ENCODE data around the gene GHDC.

DNA sequence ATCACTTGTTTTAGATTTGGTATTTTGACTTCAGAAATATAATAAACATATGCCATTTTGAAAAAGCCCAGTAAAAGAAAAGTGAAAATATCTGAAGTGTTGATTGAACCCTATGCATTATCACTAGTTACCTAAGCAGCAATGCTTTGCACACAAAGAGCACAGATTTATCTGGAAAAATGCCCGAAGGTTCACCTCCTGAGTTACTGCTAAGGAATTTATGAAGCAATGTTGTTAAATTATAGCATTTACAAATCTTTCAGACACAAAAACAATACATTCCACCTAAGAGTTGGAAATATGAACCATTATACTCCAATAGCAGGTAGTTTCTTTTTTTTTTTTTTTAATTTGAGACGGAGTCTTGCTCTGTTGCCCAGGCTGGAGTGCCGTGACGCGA lies 38.9 kb upstream of the GHDC start:
- TF ChIP-seq, protein P1, sequence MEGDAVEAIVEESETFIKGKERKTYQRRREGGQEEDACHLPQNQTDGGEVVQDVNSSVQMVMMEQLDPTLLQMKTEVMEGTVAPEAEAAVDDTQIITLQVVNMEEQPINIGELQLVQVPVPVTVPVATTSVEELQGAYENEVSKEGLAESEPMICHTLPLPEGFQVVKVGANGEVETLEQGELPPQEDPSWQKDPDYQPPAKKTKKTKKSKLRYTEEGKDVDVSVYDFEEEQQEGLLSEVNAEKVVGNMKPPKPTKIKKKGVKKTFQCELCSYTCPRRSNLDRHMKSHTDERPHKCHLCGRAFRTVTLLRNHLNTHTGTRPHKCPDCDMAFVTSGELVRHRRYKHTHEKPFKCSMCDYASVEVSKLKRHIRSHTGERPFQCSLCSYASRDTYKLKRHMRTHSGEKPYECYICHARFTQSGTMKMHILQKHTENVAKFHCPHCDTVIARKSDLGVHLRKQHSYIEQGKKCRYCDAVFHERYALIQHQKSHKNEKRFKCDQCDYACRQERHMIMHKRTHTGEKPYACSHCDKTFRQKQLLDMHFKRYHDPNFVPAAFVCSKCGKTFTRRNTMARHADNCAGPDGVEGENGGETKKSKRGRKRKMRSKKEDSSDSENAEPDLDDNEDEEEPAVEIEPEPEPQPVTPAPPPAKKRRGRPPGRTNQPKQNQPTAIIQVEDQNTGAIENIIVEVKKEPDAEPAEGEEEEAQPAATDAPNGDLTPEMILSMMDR (CRISPR knock-in tag; IDR thresholded peaks at IDR 0.05): no peak
- TF ChIP-seq ZBTB40 (IDR thresholded peaks at IDR 0.05) (no peak), ZBTB40 (CRISPR knock-in tag; IDR thresholded peaks at IDR 0.05) (no peak), POLR2A (IDR thresholded peaks at IDR 0.05; ENCODE audit: insufficient read depth in 1 of 2, low read depth in 2 of 2, low read length in 2 of 2) (no peak), RAD21 (CRISPR knock-in tag; IDR thresholded peaks at IDR 0.05) (no peak), FOXM1 (CRISPR knock-in tag; IDR thresholded peaks at IDR 0.05) (no peak), ATF4 (CRISPR knock-in tag; IDR thresholded peaks at IDR 0.05) (no peak), GATAD2A (CRISPR knock-in tag; IDR thresholded peaks at IDR 0.05) (no peak), RCOR2 (CRISPR knock-in tag; IDR thresholded peaks at IDR 0.05) (no peak), ZKSCAN8 (CRISPR knock-in tag; IDR thresholded peaks at IDR 0.05; ENCODE audit: borderline replicate concordance) (no peak), MAFK (conservative IDR thresholded peaks at IDR 0.05 in 1 of 2, IDR thresholded peaks at IDR 0.05 in 1 of 2; ENCODE audit: low read length in 2 of 2) (no peak), TIGD3 (CRISPR knock-in tag; IDR thresholded peaks at IDR 0.05; ENCODE audit: borderline replicate concordance) (no peak)
- TF ChIP-seq, protein P2, sequence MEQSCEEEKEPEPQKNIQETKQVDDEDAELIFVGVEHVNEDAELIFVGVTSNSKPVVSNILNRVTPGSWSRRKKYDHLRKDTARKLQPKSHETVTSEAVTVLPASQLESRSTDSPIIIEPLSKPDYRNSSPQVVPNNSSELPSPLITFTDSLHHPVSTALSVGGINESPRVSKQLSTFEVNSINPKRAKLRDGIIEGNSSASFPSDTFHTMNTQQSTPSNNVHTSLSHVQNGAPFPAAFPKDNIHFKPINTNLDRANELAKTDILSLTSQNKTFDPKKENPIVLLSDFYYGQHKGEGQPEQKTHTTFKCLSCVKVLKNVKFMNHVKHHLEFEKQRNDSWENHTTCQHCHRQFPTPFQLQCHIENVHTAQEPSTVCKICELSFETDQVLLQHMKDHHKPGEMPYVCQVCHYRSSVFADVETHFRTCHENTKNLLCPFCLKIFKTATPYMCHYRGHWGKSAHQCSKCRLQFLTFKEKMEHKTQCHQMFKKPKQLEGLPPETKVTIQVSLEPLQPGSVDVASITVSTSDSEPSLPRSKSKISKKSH (CRISPR knock-in tag; IDR thresholded peaks at IDR 0.05; ENCODE audit: borderline replicate concordance): no peak
- TF ChIP-seq, protein P3, sequence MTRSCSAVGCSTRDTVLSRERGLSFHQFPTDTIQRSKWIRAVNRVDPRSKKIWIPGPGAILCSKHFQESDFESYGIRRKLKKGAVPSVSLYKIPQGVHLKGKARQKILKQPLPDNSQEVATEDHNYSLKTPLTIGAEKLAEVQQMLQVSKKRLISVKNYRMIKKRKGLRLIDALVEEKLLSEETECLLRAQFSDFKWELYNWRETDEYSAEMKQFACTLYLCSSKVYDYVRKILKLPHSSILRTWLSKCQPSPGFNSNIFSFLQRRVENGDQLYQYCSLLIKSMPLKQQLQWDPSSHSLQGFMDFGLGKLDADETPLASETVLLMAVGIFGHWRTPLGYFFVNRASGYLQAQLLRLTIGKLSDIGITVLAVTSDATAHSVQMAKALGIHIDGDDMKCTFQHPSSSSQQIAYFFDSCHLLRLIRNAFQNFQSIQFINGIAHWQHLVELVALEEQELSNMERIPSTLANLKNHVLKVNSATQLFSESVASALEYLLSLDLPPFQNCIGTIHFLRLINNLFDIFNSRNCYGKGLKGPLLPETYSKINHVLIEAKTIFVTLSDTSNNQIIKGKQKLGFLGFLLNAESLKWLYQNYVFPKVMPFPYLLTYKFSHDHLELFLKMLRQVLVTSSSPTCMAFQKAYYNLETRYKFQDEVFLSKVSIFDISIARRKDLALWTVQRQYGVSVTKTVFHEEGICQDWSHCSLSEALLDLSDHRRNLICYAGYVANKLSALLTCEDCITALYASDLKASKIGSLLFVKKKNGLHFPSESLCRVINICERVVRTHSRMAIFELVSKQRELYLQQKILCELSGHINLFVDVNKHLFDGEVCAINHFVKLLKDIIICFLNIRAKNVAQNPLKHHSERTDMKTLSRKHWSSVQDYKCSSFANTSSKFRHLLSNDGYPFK (CRISPR knock-in tag; IDR thresholded peaks at IDR 0.05; ENCODE audit: borderline replicate concordance): no peak
- TF ChIP-seq, protein P4, sequence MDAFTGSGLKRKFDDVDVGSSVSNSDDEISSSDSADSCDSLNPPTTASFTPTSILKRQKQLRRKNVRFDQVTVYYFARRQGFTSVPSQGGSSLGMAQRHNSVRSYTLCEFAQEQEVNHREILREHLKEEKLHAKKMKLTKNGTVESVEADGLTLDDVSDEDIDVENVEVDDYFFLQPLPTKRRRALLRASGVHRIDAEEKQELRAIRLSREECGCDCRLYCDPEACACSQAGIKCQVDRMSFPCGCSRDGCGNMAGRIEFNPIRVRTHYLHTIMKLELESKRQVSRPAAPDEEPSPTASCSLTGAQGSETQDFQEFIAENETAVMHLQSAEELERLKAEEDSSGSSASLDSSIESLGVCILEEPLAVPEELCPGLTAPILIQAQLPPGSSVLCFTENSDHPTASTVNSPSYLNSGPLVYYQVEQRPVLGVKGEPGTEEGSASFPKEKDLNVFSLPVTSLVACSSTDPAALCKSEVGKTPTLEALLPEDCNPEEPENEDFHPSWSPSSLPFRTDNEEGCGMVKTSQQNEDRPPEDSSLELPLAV (CRISPR knock-in tag; conservative IDR thresholded peaks at IDR 0.05; ENCODE audit: low read depth): no peak
